DND-41 (cell line): ENCODE measurements around the gene TRIM7.

ENCODE experiments used
- ATAC-seq: fragments of 200-7000 bp; cut with Tn5 transposase; 3 replicates; pipeline ENCODE4 v1.9.1; 2021; ENCODE audit warnings: low read depth; ENCODE audit not compliant: insufficient read depth
- DNase-seq: peaks from one replicate; pipeline ENCODE4 v3.0.0-alpha.2; 2020
- H2AFZ ChIP-seq: 2 replicates; pipeline ENCODE4 v1.6.0; 2012; ENCODE audit warnings: low read depth, low read length
- H3K27ac ChIP-seq: 2 replicates; pipeline ENCODE4 v1.5.1; 2012; ENCODE audit warnings: low read length, inconsistent platforms
- H3K27me3 ChIP-seq: fragments of 200-600 bp; sonication (generic); 2 replicates; pipeline ENCODE4 v1.6.0; 2012; ENCODE audit warnings: low read length, mild to moderate bottlenecking, inconsistent platforms; ENCODE audit not compliant: insufficient read depth, poor library complexity
- H3K36me3 ChIP-seq: 2 replicates; pipeline ENCODE4 v1.5.1; 2012; ENCODE audit warnings: low read length, inconsistent platforms; ENCODE audit not compliant: insufficient read depth
- H3K4me1 ChIP-seq: 2 replicates; pipeline ENCODE4 v1.5.1; 2012; ENCODE audit warnings: mild to moderate bottlenecking, low read length; ENCODE audit not compliant: insufficient read depth
- H3K4me2 ChIP-seq: 2 replicates; pipeline ENCODE4 v1.6.0; 2012; ENCODE audit warnings: mild to moderate bottlenecking, moderate library complexity, low read length, inconsistent platforms; ENCODE audit not compliant: insufficient read depth
- H3K4me3 ChIP-seq, 2 experiments: fragments of 200-600 bp in 1 of 2; shearing (Covaris generic) in 1 of 2; 2 replicates each; pipeline ENCODE4 v1.5.1; 2012 to 2016; ENCODE audit warnings: inconsistent platforms in 2 of 2, low read length in 2 of 2, mild to moderate bottlenecking in 2 of 2, low read depth in 1 of 2, moderate library complexity in 1 of 2
- H3K79me2 ChIP-seq: 2 replicates; pipeline ENCODE4 v1.6.0; 2012; ENCODE audit warnings: low read length, inconsistent platforms; ENCODE audit not compliant: insufficient read depth
- H3K9ac ChIP-seq: 2 replicates; pipeline ENCODE4 v1.6.0; 2012; ENCODE audit warnings: low read depth, mild to moderate bottlenecking, inconsistent platforms, low read length, moderate library complexity
- H3K9me3 ChIP-seq: 2 replicates; pipeline ENCODE4 v1.5.1; 2012; ENCODE audit warnings: low read length, moderate library complexity, mild to moderate bottlenecking, inconsistent platforms; ENCODE audit not compliant: insufficient read depth, severe bottlenecking
- H4K20me1 ChIP-seq: 2 replicates; pipeline ENCODE4 v1.6.0; 2012; ENCODE audit warnings: low read length; ENCODE audit not compliant: insufficient read depth
- CTCF ChIP-seq: IDR thresholded peaks from 2 replicates; pipeline ENCODE4 v1.5.1; 2012; ENCODE audit warnings: borderline replicate concordance, low read length, moderate library complexity, mild to moderate bottlenecking; ENCODE audit not compliant: poor library complexity, severe bottlenecking; ENCODE audit errors: extremely low read depth
- EZH2 ChIP-seq: IDR thresholded peaks from 3 replicates; pipeline ENCODE4 v1.6.1; 2012; ENCODE audit warnings: borderline replicate concordance, low read depth, mild to moderate bottlenecking, moderate library complexity, low read length, inconsistent platforms; ENCODE audit not compliant: severe bottlenecking

TRIM7 gene

GRCh38 chr5:181235689-181236366 is 30.8 kb upstream of the TRIM7 start:
- H3K4me1 ChIP-seq, result peaks cover 13% of the 10 kb centered on the region
- no peak overlapping the region for H3K4me3 ChIP-seq
- peaks cover 32% of the 10 kb centered on the region for H3K79me2 ChIP-seq
- H2AFZ ChIP-seq, result no peak overlapping the region
- ATAC-seq (peak; percentile 16), DNase-seq (no peak)
- H4K20me1 ChIP-seq, result peaks cover 38% of the 10 kb centered on the region
- H3K9me3 ChIP-seq, result no peaks in the 10 kb centered on the region
- TF ChIP-seq CTCF, result no peak
- TF ChIP-seq EZH2, result no peak
- no peak overlapping the region for H3K4me2 ChIP-seq
- H3K27me3 ChIP-seq, result no peaks in the 10 kb centered on the region
- H3K27ac ChIP-seq, result no peak overlapping the region
- H3K9ac ChIP-seq, result no peak overlapping the region
- peaks cover 87% of the 10 kb centered on the region for H3K36me3 ChIP-seq

- Histone ChIP-seq H3K4me1 (peaks cover 10% of the 10 kb centered on the region; the same call in 1 of the 2 replicates), H3K36me3 (peaks cover 85% of the 10 kb centered on the region), H2AFZ (no peak overlapping the region), H3K27me3 (no peaks in the 10 kb centered on the region), H3K27ac (no peak overlapping the region), H3K4me2 (no peak overlapping the region), H3K9me3 (no peaks in the 10 kb centered on the region), H4K20me1 (peaks cover 35% of the 10 kb centered on the region), H3K9ac (no peak overlapping the region), H3K4me3 (no peak overlapping the region), H3K79me2 (peaks cover 27% of the 10 kb centered on the region)
- peak; percentile 19 for ATAC-seq
- TF ChIP-seq CTCF (no peak), EZH2 (no peak)
- DNase-seq, result no peak
These were observed 30.3 kb upstream of the TRIM7 start for GRCh38 chr5:181235323-181235688.

GRCh38 chr5:181234455-181235306 is 29.7 kb upstream of the TRIM7 start:
- ATAC-seq (peak; percentile 38), DNase-seq (peak; percentile 31)
- Histone ChIP-seq H3K36me3 (peaks cover 79% of the 10 kb centered on the region), H3K9me3 (no peaks in the 10 kb centered on the region), H3K4me2 (no peak overlapping the region), H3K4me3 (no peak overlapping the region), H3K27me3 (no peaks in the 10 kb centered on the region), H3K79me2 (peaks cover 20% of the 10 kb centered on the region), H3K9ac (no peak overlapping the region), H4K20me1 (peaks cover 35% of the 10 kb centered on the region), H3K27ac (no peak overlapping the region), H2AFZ (no peak overlapping the region), H3K4me1 (peaks cover 9% of the 10 kb centered on the region; the same call in 1 of the 2 replicates)
- TF ChIP-seq EZH2 (no peak), CTCF (no peak)
